Naive thymus-derived CD4-positive, alpha-beta T cell (primary cell): ENCODE results near the gene CORO2B. TPM values are rescaled to one million over a fixed set of nuclear protein-coding genes. Genes with fewer than 3 reads are reported as not detected.

Source experiments
- ATAC-seq: fragments of 150-1000 bp; cut with Tn5 transposase; 2 replicates; pipeline ENCODE4 v1.10.0; 2021; ENCODE audit warnings: mild to moderate bottlenecking, moderate library complexity
- CTCF ChIA-PET: fragments of 350-600 bp; sonication (Branson Sonifier 250); formaldehyde crosslinking; loops from one replicate; lab custom pipeline; 2021; ENCODE audit warnings: antibody characterized with exemption; lab: Charles Lee
- POLR2A ChIA-PET: fragments of 350-600 bp; sonication (Branson Sonifier 250); formaldehyde crosslinking; loops from one replicate; lab custom pipeline; 2021; ENCODE audit warnings: antibody characterized with exemption, inconsistent platforms; lab: Charles Lee
- DNase-seq, 9 donors: peaks; one replicate each; pipeline versions ENCODE4 v3.0.0 to v3.0.0-alpha.2; 2020 to 2022; ENCODE audit warnings: mixed read lengths in 1 of 9
- H3K27ac ChIP-seq: one replicate; pipeline ENCODE4 v1.7.0; 2013; ENCODE audit warnings: mild to moderate bottlenecking, low read depth, low read length, moderate library complexity
- H3K27me3 ChIP-seq, 2 donors: one replicate each; pipeline ENCODE4 v1.7.0; 2013; ENCODE audit warnings: low read length in 2 of 2, mild to moderate bottlenecking in 2 of 2, moderate library complexity in 2 of 2; ENCODE audit not compliant: control insufficient read depth in 2 of 2, insufficient read depth in 2 of 2
- H3K36me3 ChIP-seq, 3 experiments: 1 replicate in 2 of 3; 2 replicates in 1 of 3; pipeline ENCODE4 v1.7.0; 2013; ENCODE audit warnings: low read length in 3 of 3, mild to moderate bottlenecking in 3 of 3, moderate library complexity in 1 of 3; ENCODE audit not compliant: insufficient read depth in 3 of 3, control insufficient read depth in 2 of 3
- H3K4me1 ChIP-seq, 2 donors: one replicate each; pipeline ENCODE4 v1.7.0; 2013; ENCODE audit warnings: low read length in 2 of 2, mild to moderate bottlenecking in 2 of 2, moderate library complexity in 1 of 2; ENCODE audit not compliant: control insufficient read depth in 2 of 2, insufficient read depth in 2 of 2
- H3K4me3 ChIP-seq: 2 replicates; pipeline ENCODE4 v1.7.0; 2013; ENCODE audit warnings: mild to moderate bottlenecking, low read length
- H3K9me3 ChIP-seq, 3 experiments: 1 replicate in 2 of 3; 2 replicates in 1 of 3; pipeline ENCODE4 v1.7.0; 2013; ENCODE audit warnings: low read length in 3 of 3; ENCODE audit not compliant: control insufficient read depth in 2 of 3
- H3K27ac Mint-ChIP-seq, 9 donors: one replicate each; pipeline ENCODE4 v1.8.0; 2020 to 2022; ENCODE audit warnings: mixed read lengths in 9 of 9, mild to moderate bottlenecking in 8 of 9, moderate library complexity in 5 of 9, inconsistent platforms in 2 of 9
- H3K27me3 Mint-ChIP-seq, 5 donors: one replicate each; pipeline ENCODE4 v1.8.0; 2021 to 2022; ENCODE audit warnings: mixed read lengths in 5 of 5, mild to moderate bottlenecking in 1 of 5
- H3K36me3 Mint-ChIP-seq, 5 donors: one replicate each; pipeline ENCODE4 v1.8.0; 2020 to 2022; ENCODE audit warnings: mixed read lengths in 5 of 5, mild to moderate bottlenecking in 3 of 5, inconsistent platforms in 1 of 5
- H3K4me1 Mint-ChIP-seq, 7 donors: one replicate each; pipeline ENCODE4 v1.8.0; 2020 to 2022; ENCODE audit warnings: mixed read lengths in 7 of 7, mild to moderate bottlenecking in 3 of 7, inconsistent platforms in 1 of 7
- H3K4me3 Mint-ChIP-seq, 10 donors: one replicate each; pipeline ENCODE4 v1.8.0; 2020 to 2022; ENCODE audit warnings: mild to moderate bottlenecking in 10 of 10, mixed read lengths in 10 of 10, moderate library complexity in 6 of 10, inconsistent platforms in 2 of 10
- H3K9me3 Mint-ChIP-seq, 11 donors: one replicate each; pipeline ENCODE4 v1.8.0; 2020 to 2022; ENCODE audit warnings: mixed read lengths in 11 of 11, mild to moderate bottlenecking in 4 of 11, inconsistent platforms in 1 of 11, moderate library complexity in 1 of 11
- intact Hi-C, 2 donors: fragments of 100-400 bp; cut with micrococcal nuclease; formaldehyde crosslinking; loops; one replicate each; pipeline ENCODE4 v1.15.1; 2023
- polyA plus RNA-seq, 2 donors: library from polyadenylated mRNA; unstranded; fragments of 300-500 nt; fragmentation: Illumina TruSeq; gene quantifications; one replicate each; pipeline ENCODE4 v1.2.3, GENCODE V29; 2021
- total RNA-seq, 6 experiments: library from RNA in 5 of 6; stranded (reverse) in 5 of 6; gene quantifications; 1 replicate in 5 of 6; 2 replicates in 1 of 6; pipeline ENCODE4 v1.2.3 and lab custom pipeline; 2021 to 2026

The CORO2B gene
- total and polyA plus RNA-seq, 7 experiments from 2014 or later, result 0.15 TPM; not detected in 6

GRCh38 chr15:68683026-68683425 lies 104.2 kb downstream of the CORO2B start:
- Histone ChIP-seq H3K36me3 (no peaks in the 10 kb centered on the region), H3K4me1 (no peaks in the 10 kb centered on the region), H3K4me3 (no peak overlapping the region), H3K9me3 (no peaks in the 10 kb centered on the region), H3K27me3 (no peaks in the 10 kb centered on the region), H3K27ac (no peak overlapping the region)
- ChIA-PET POLR2A (no interaction called here), CTCF (no interaction called here)
- Mint-ChIP-seq H3K27me3 (peaks cover 0 to 18% (median 0%) of the 10 kb centered on the region in 5 donors), H3K36me3 (no peaks in the 10 kb centered on the region), H3K9me3 (no peaks in the 10 kb centered on the region), H3K4me1 (no peaks in the 10 kb centered on the region), H3K4me3 (no peak overlapping the region), H3K27ac (no peak overlapping the region)
- DNase-seq (no peak), ATAC-seq (no peak)
- intact Hi-C loops, result no loop called here

DNA sequence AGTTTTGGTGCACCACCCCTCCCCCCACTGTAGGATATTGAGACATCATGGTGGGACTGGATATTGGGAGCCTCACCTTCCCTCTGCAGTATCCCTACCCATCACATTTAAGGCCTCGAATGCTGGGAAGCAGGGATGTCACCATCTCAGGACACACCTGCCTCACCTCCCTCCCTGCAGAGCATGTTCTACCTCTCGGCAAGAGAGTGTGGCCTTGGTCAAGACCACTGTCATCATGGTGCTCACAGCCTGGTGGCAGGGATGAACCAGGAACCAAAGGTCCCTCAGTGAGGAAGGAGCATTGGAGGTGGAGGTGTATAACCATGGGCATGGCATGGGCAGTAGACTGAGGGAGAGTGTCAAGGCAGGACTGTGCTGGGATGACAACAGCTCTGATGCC lies 104.8 kb downstream of the CORO2B start:
- Mint-ChIP-seq H3K27me3 (peaks cover 0 to 18% (median 0%) of the 10 kb centered on the region in 5 donors), H3K4me1 (no peaks in the 10 kb centered on the region), H3K4me3 (no peak overlapping the region), H3K27ac (no peak overlapping the region), H3K9me3 (no peaks in the 10 kb centered on the region), H3K36me3 (no peaks in the 10 kb centered on the region)
- H3K4me1 ChIP-seq, result no peaks in the 10 kb centered on the region
- no peak for ATAC-seq
- no peak overlapping the region for H3K4me3 ChIP-seq
- no peaks in the 10 kb centered on the region for H3K27me3 ChIP-seq
- no peaks in the 10 kb centered on the region for H3K36me3 ChIP-seq
- ChIA-PET POLR2A (no interaction called here), CTCF (no interaction called here)
- intact Hi-C loops, result no loop called here
- no peak for DNase-seq
- no peaks in the 10 kb centered on the region for H3K9me3 ChIP-seq
- H3K27ac ChIP-seq, result no peak overlapping the region

DNA sequence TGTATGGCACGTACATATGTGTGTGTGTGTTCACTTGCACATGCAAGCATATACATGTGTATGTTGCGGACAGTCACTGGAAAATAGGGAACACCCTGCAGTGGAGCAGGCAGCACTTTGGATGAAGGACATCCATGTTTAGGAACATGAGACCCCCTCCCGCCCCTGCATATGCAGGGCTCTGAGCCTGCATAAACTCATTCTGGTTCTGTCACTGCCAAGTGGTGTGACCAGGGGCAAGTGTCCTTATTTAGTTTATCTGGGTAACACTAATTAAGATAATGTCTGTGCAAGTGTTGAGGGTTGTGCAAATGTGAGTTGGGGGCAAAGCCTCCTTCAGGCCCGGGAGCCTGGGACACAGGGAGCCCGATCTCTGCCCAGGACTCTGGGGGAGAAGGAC lies 105.7 kb downstream of the CORO2B start:
- Histone ChIP-seq H3K27me3 (no peaks in the 10 kb centered on the region), H3K4me3 (no peak overlapping the region), H3K9me3 (no peaks in the 10 kb centered on the region), H3K36me3 (no peaks in the 10 kb centered on the region), H3K4me1 (no peaks in the 10 kb centered on the region), H3K27ac (no peak overlapping the region)
- no peaks in the 10 kb centered on the region for H3K9me3 Mint-ChIP-seq
- ChIA-PET POLR2A (no interaction called here), CTCF (no interaction called here)
- ATAC-seq (no peak), DNase-seq (no peak)
- H3K27me3 Mint-ChIP-seq, result peaks cover 0 to 18% (median 0%) of the 10 kb centered on the region in 5 donors
- no peaks in the 10 kb centered on the region for H3K36me3 Mint-ChIP-seq
- intact Hi-C loops, result no loop called here
- no peaks in the 10 kb centered on the region for H3K4me1 Mint-ChIP-seq
- H3K27ac Mint-ChIP-seq, result no peak overlapping the region
- H3K4me3 Mint-ChIP-seq, result no peak overlapping the region

DNA sequence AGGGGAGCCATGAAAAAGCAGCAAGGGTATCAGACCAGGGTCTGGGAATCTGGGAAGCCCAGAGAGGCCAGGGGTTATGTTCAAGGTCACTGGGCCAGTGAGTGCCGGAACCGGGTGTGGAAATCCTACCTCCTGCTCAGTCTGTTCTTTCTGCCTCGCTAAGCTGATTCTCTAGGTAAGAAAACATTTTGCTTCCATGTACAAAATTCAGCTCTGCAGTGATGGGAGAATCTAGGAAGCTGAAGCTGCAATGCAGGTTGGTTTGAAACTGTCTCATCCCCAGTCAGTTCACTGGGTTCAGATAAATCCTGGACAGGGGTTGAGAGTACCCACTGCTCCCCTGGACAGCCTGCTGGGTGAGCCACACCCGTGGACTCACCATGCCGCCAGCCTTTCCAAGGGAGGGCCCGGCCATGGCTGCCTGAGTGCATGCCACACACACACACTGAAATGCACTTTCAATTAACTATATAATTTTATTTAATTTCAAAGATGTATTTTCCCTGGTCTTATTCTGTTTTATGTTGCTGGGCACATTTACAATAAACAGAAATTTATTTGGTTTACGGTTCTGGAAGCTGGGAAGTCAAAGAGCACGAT lies 108.4 kb downstream of the CORO2B start:
- Histone ChIP-seq H3K4me1 (no peaks in the 10 kb centered on the region), H3K9me3 (no peaks in the 10 kb centered on the region), H3K36me3 (no peaks in the 10 kb centered on the region), H3K27ac (no peak overlapping the region), H3K4me3 (no peak overlapping the region), H3K27me3 (no peaks in the 10 kb centered on the region)
- DNase-seq (no peak), ATAC-seq (no peak)
- ChIA-PET CTCF (no interaction called here), POLR2A (no interaction called here)
- H3K4me1 Mint-ChIP-seq, result no peaks in the 10 kb centered on the region
- H3K4me3 Mint-ChIP-seq, result no peak overlapping the region
- H3K27me3 Mint-ChIP-seq, result peaks cover 0 to 13% (median 0%) of the 10 kb centered on the region in 5 donors
- H3K27ac Mint-ChIP-seq, result no peak overlapping the region
- H3K36me3 Mint-ChIP-seq, result no peaks in the 10 kb centered on the region
- H3K9me3 Mint-ChIP-seq, result no peaks in the 10 kb centered on the region
- intact Hi-C loops, result no loop called here

GRCh38 chr15:68691705-68692104 lies 112.9 kb downstream of the CORO2B start:
- H3K9me3 Mint-ChIP-seq, result no peaks in the 10 kb centered on the region
- no peak for DNase-seq
- peaks cover 8 to 21% (median 10%) of the 10 kb centered on the region in 7 donors for H3K4me1 Mint-ChIP-seq
- H3K36me3 Mint-ChIP-seq, result no peaks in the 10 kb centered on the region
- no peak overlapping the region for H3K4me3 Mint-ChIP-seq
- H3K27me3 ChIP-seq, result no peaks in the 10 kb centered on the region
- H3K27me3 Mint-ChIP-seq, result peaks cover 0 to 10% (median 0%) of the 10 kb centered on the region in 5 donors
- no peak overlapping the region for H3K4me3 ChIP-seq
- ChIA-PET POLR2A (no interaction called here), CTCF (interaction anchor here (0.9 kb wide), 1 partner anchor 18 kb away, joined by 5 read pairs; no protein-coding TSS in a partner anchor)
- peaks cover 0 to 6% of the 10 kb centered on the region in 2 donors for H3K4me1 ChIP-seq
- H3K27ac Mint-ChIP-seq, result no peak overlapping the region
- ATAC-seq, result no peak
- no peak overlapping the region for H3K27ac ChIP-seq
- no peaks in the 10 kb centered on the region for H3K36me3 ChIP-seq
- intact Hi-C loops, result no loop called here
- H3K9me3 ChIP-seq, result no peaks in the 10 kb centered on the region

DNA sequence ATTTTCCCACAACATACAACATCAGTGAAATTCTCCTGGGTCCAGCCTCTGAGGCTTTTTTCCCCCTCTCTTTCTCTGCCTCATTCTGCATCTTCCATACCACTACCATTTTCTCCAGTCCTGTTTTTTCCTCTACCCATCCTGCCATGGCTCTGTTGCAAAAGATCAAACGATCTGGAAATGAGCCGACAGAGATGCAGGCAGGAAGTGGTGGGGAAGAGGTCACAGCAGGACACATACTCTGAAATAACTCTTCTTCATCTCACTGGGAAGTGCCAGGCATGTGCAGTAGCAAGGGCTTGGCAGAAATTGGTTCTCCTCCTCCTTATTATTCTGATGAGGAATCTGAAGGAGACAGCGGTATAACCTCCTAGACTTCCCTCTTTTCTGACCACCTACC lies 114.3 kb downstream of the CORO2B start:
- intact Hi-C loops, result no loop called here
- Histone ChIP-seq H3K4me3 (no peak overlapping the region), H3K9me3 (no peaks in the 10 kb centered on the region), H3K27ac (no peak overlapping the region), H3K4me1 (peaks cover 0 to 6% of the 10 kb centered on the region in 2 donors), H3K36me3 (no peaks in the 10 kb centered on the region), H3K27me3 (no peaks in the 10 kb centered on the region)
- H3K27ac Mint-ChIP-seq, result peak overlapping the region in 4 of 9 donors; percentile 1 to 47 (median 7)
- peaks cover 0 to 3% (median 0%) of the 10 kb centered on the region in 11 donors for H3K9me3 Mint-ChIP-seq
- peak overlapping the region in 3 of 10 donors; percentile 21 to 42 (median 30) for H3K4me3 Mint-ChIP-seq
- H3K27me3 Mint-ChIP-seq, result peaks cover 0 to 10% (median 4%) of the 10 kb centered on the region in 5 donors
- ChIA-PET POLR2A (no interaction called here), CTCF (no interaction called here)
- peaks cover 8 to 21% (median 10%) of the 10 kb centered on the region in 7 donors for H3K4me1 Mint-ChIP-seq
- DNase-seq, result peak in 5 of 9 donors; percentile 2 to 29 (median 15)
- no peak for ATAC-seq
- H3K36me3 Mint-ChIP-seq, result no peaks in the 10 kb centered on the region

- ChIA-PET POLR2A (no interaction called here), CTCF (no interaction called here)
- peaks cover 0 to 6% of the 10 kb centered on the region in 2 donors for H3K4me1 ChIP-seq
- intact Hi-C loops, result no loop called here
- H3K4me3 ChIP-seq, result no peak overlapping the region
- H3K27ac Mint-ChIP-seq, result no peak overlapping the region
- no peak for ATAC-seq
- peaks cover 8 to 21% (median 12%) of the 10 kb centered on the region in 7 donors for H3K4me1 Mint-ChIP-seq
- no peaks in the 10 kb centered on the region for H3K36me3 ChIP-seq
- no peak for DNase-seq
- no peak overlapping the region for H3K27ac ChIP-seq
- H3K27me3 Mint-ChIP-seq, result peaks cover 0 to 12% (median 4%) of the 10 kb centered on the region in 5 donors
- H3K4me3 Mint-ChIP-seq, result no peak overlapping the region
- no peaks in the 10 kb centered on the region for H3K9me3 ChIP-seq
- peaks cover 0 to 3% (median 0%) of the 10 kb centered on the region in 11 donors for H3K9me3 Mint-ChIP-seq
- no peaks in the 10 kb centered on the region for H3K36me3 Mint-ChIP-seq
- no peaks in the 10 kb centered on the region for H3K27me3 ChIP-seq
Measured at GRCh38 chr15:68694111-68694510, 115.3 kb downstream of the CORO2B start.
